MCF 10A (cell line): Measurements from ENCODE around the gene ZNF555. TPM values are rescaled to one million over a fixed set of nuclear protein-coding genes. Genes with fewer than 3 reads are reported as not detected.

ENCODE experiments used
- BruUV-seq: library from RNA; stranded (reverse); fragments of 400-500 nt; replicated peaks from 2 replicates; lab custom pipeline; 2021; lab: Mats Ljungman, UMichigan
- CTCF ChIA-PET: fragments of 300-600 bp; sonication (Branson Sonifier 250); formaldehyde crosslinking; extraction: SDS; loops from one replicate; lab custom pipeline; 2021; ENCODE audit warnings: antibody characterized with exemption, inconsistent platforms; lab: Yijun Ruan, JAX
- POLR2A ChIA-PET: fragments of 300-600, 350-650 bp; sonication (Branson Sonifier 250); formaldehyde crosslinking; extraction: SDS; loops from one replicate; lab custom pipeline; 2020; ENCODE audit warnings: antibody characterized with exemption, inconsistent platforms; lab: Yijun Ruan, JAX
- DNase-seq: peaks from one replicate; pipeline ENCODE4 v3.0.0-alpha.2; 2018; ENCODE audit not compliant: unreplicated experiment
- H3K27ac Mint-ChIP-seq: one replicate; pipeline ENCODE4 v1.8.0; 2022; ENCODE audit warnings: mild to moderate bottlenecking, low read depth, mixed read lengths; ENCODE audit not compliant: unreplicated experiment
- H3K27me3 Mint-ChIP-seq: one replicate; pipeline ENCODE4 v1.8.0; 2022; ENCODE audit warnings: mixed read lengths; ENCODE audit not compliant: insufficient read depth, unreplicated experiment
- H3K36me3 Mint-ChIP-seq: one replicate; pipeline ENCODE4 v1.8.0; 2022; ENCODE audit warnings: mild to moderate bottlenecking, moderate library complexity, mixed read lengths; ENCODE audit not compliant: insufficient read depth, unreplicated experiment
- H3K4me1 Mint-ChIP-seq: one replicate; pipeline ENCODE4 v1.8.0; 2022; ENCODE audit warnings: mixed read lengths; ENCODE audit not compliant: insufficient read depth, unreplicated experiment
- H3K4me3 Mint-ChIP-seq: one replicate; pipeline ENCODE4 v1.8.0; 2022; ENCODE audit warnings: mild to moderate bottlenecking, moderate library complexity, mixed read lengths; ENCODE audit not compliant: unreplicated experiment
- H3K9me3 Mint-ChIP-seq: one replicate; pipeline ENCODE4 v1.8.0; 2022; ENCODE audit warnings: mixed read lengths; ENCODE audit not compliant: unreplicated experiment
- CTCF ChIP-seq: fragments of 200-600 bp; IDR thresholded peaks from one replicate; pipeline ENCODE4 v1.8.0; 2022; ENCODE audit warnings: antibody characterized with exemption, mild to moderate bottlenecking; ENCODE audit not compliant: unreplicated experiment
- intact Hi-C: fragments of 100-400 bp; cut with micrococcal nuclease; formaldehyde crosslinking; loops from 2 replicates; pipeline ENCODE4 v1.14.1; 2022
- total RNA-seq: library from RNA; stranded (reverse); gene quantifications from 2 replicates; pipeline ENCODE4 v1.2.3, GENCODE V29; 2022

ZNF555 gene
- total RNA-seq, 1 experiment from 2014 or later, result 4.9 TPM

GRCh38 chr19:2845107-2845506 lies 3.8 kb downstream of the ZNF555 start:
- no peak for DNase-seq
- peaks cover 11% of the 10 kb centered on the region for H3K36me3 Mint-ChIP-seq

GRCh38 chr19:2846180-2846894 lies 5.1 kb downstream of the ZNF555 start:
- POLR2A ChIA-PET, result interaction anchor here (0.5 kb wide), 1 partner anchor 153 kb away, joined by 3 read pairs; no protein-coding TSS in a partner anchor

More at GRCh38 chr19:2845107-2845506, 3.8 kb downstream of the ZNF555 start:
- CTCF ChIA-PET, result no interaction called here
- POLR2A ChIA-PET, result no interaction called here
- intact Hi-C loops, result no loop called here
- no peak overlapping the region for H3K4me3 Mint-ChIP-seq
- H3K27me3 Mint-ChIP-seq, result no peaks in the 10 kb centered on the region
- H3K4me1 Mint-ChIP-seq, result peaks cover 6% of the 10 kb centered on the region
- TF ChIP-seq CTCF, result no peak
- no peak overlapping the region for H3K27ac Mint-ChIP-seq
- BruUV-seq, result no TSS peak
- H3K9me3 Mint-ChIP-seq, result peaks cover 11% of the 10 kb centered on the region

DNA sequence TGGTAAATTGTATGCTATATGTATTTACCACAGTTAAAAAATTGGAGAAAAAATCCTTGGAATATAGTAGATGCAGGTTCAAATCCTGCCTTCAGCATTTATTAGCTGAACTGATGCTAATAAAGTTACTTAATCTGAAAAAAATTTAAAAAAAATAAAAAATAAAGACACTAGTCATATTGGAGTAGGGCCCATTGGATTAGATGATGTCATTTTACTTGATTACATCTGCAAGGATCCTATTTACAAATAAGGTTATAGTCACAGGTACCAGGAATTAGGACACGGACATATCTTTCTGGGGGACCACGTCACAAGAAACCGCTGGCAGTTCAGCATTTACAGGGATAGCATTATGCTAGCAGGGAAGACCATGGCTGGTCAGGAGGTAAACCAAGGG lies 6.2 kb downstream of the ZNF555 start:
- CTCF ChIA-PET, result interaction anchor here (0.7 kb wide), 2 partner anchors 40 to 265 kb away, joined by 3 read pairs; no protein-coding TSS in a partner anchor
- no peak overlapping the region for H3K27ac Mint-ChIP-seq
- no peak for TF ChIP-seq CTCF
- BruUV-seq, result no TSS peak
- POLR2A ChIA-PET, result no interaction called here
- peaks cover 2% of the 10 kb centered on the region for H3K4me1 Mint-ChIP-seq
- H3K4me3 Mint-ChIP-seq, result no peak overlapping the region
- H3K9me3 Mint-ChIP-seq, result peaks cover 18% of the 10 kb centered on the region
- no peaks in the 10 kb centered on the region for H3K27me3 Mint-ChIP-seq
- peaks cover 35% of the 10 kb centered on the region for H3K36me3 Mint-ChIP-seq
- intact Hi-C loops, result no loop called here
- no peak for DNase-seq

More at GRCh38 chr19:2846180-2846894, 5.1 kb downstream of the ZNF555 start:
- intact Hi-C loops, result no loop called here
- no peak overlapping the region for H3K4me3 Mint-ChIP-seq
- no peak for DNase-seq
- H3K27me3 Mint-ChIP-seq, result no peaks in the 10 kb centered on the region
- TF ChIP-seq CTCF, result no peak
- H3K4me1 Mint-ChIP-seq, result peaks cover 6% of the 10 kb centered on the region
- BruUV-seq, result no TSS peak
- no peak overlapping the region for H3K27ac Mint-ChIP-seq
- H3K36me3 Mint-ChIP-seq, result peaks cover 23% of the 10 kb centered on the region
- CTCF ChIA-PET, result no interaction called here
- peaks cover 16% of the 10 kb centered on the region for H3K9me3 Mint-ChIP-seq

DNA sequence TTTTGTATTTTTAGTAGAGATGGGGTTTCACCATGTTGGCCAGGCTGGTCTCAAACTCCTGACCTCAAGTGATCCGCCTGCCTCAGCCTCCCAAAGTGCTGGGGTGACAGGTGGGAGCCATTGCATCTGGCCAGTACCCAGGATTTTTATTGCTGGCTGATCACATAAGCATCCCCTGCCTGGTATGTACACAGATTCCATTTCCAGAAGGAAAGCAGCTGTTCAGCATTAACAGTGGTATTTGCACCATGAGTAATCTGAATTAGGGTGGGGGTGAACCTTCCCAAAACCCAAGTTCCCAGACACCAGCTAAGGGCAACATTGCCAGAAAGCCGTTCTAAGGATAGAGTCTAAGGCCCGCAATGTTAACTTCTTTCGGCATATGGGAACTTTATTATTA lies 7.3 kb downstream of the ZNF555 start:
- ChIA-PET POLR2A (no interaction called here), CTCF (interaction anchor here (0.7 kb wide), 1 partner anchor 39 kb away, joined by 3 read pairs; no protein-coding TSS in a partner anchor)
- TF ChIP-seq CTCF, result no peak
- H3K4me1 Mint-ChIP-seq, result no peaks in the 10 kb centered on the region
- peaks cover 42% of the 10 kb centered on the region for H3K36me3 Mint-ChIP-seq
- intact Hi-C loops, result no loop called here
- peaks cover 29% of the 10 kb centered on the region for H3K9me3 Mint-ChIP-seq
- no peak overlapping the region for H3K4me3 Mint-ChIP-seq
- DNase-seq, result no peak
- no peaks in the 10 kb centered on the region for H3K27me3 Mint-ChIP-seq
- H3K27ac Mint-ChIP-seq, result no peak overlapping the region
- no TSS peak for BruUV-seq
